ENCODE data around the gene NUP93.

NUP93 gene

GRCh38 chr16:56869513-56870275 is 139.8 kb downstream of the NUP93 start:
- TF ChIP-seq JUND (IDR thresholded peaks at IDR 0.05; ENCODE audit: low read depth), result no peak
- DNase-seq (ENCODE audit: low read depth in 1 of 2, low spot score in 1 of 2), result peak in 1 of 2 experiments; percentile 26
- in situ Hi-C loops (cut with HindIII; ENCODE audit: low pct_unique_long_range_greater_than_20kb, low sequenced_read_pairs), result no loop called here

- DNase-seq (ENCODE audit: low read depth in 1 of 2, low spot score in 1 of 2), result no peak
- in situ Hi-C loops (cut with HindIII; ENCODE audit: low pct_unique_long_range_greater_than_20kb, low sequenced_read_pairs), result no loop called here
- no peak for TF ChIP-seq JUND (IDR thresholded peaks at IDR 0.05; ENCODE audit: low read depth)
Observed at GRCh38 chr16:56870276-56870888, 140.5 kb downstream of the NUP93 start.

- DNase-seq (ENCODE audit: low read depth in 1 of 2, low spot score in 1 of 2), result peak in 1 of 2 experiments; percentile 52
- in situ Hi-C loops (cut with HindIII; ENCODE audit: low pct_unique_long_range_greater_than_20kb, low sequenced_read_pairs), result no loop called here
- no peak for TF ChIP-seq JUND (IDR thresholded peaks at IDR 0.05; ENCODE audit: low read depth)
Observed at GRCh38 chr16:56871172-56871593, 141.3 kb downstream of the NUP93 start.

- in situ Hi-C loops (cut with HindIII; ENCODE audit: low pct_unique_long_range_greater_than_20kb, low sequenced_read_pairs), result no loop called here
- DNase-seq (ENCODE audit: low read depth in 1 of 2, low spot score in 1 of 2), result no peak
- TF ChIP-seq JUND (IDR thresholded peaks at IDR 0.05; ENCODE audit: low read depth), result no peak
Observed at GRCh38 chr16:56872863-56873391, 143.0 kb downstream of the NUP93 start.

- in situ Hi-C loops (cut with HindIII; ENCODE audit: low pct_unique_long_range_greater_than_20kb, low sequenced_read_pairs), result no loop called here
- TF ChIP-seq JUND (IDR thresholded peaks at IDR 0.05; ENCODE audit: low read depth), result no peak
- peak; percentile 26 to 55 for DNase-seq (ENCODE audit: low read depth in 1 of 2, low spot score in 1 of 2)
Observed at GRCh38 chr16:56874800-56875199, 144.9 kb downstream of the NUP93 start.

GRCh38 chr16:56876048-56876447 is 146.1 kb downstream of the NUP93 start:
- in situ Hi-C loops (cut with HindIII; ENCODE audit: low pct_unique_long_range_greater_than_20kb, low sequenced_read_pairs), result no loop called here

GRCh38 chr16:56877486-56878182 is 147.7 kb downstream of the NUP93 start:
- in situ Hi-C loops (cut with HindIII; ENCODE audit: low pct_unique_long_range_greater_than_20kb, low sequenced_read_pairs), result no loop called here
- no peak for TF ChIP-seq JUND (IDR thresholded peaks at IDR 0.05; ENCODE audit: low read depth)
- DNase-seq (ENCODE audit: low read depth in 1 of 2, low spot score in 1 of 2), result no peak

More at GRCh38 chr16:56876048-56876447, 146.1 kb downstream of the NUP93 start:
- TF ChIP-seq JUND (IDR thresholded peaks at IDR 0.05; ENCODE audit: low read depth), result no peak
- DNase-seq (ENCODE audit: low read depth in 1 of 2, low spot score in 1 of 2), result no peak

- in situ Hi-C loops (cut with HindIII; ENCODE audit: low pct_unique_long_range_greater_than_20kb, low sequenced_read_pairs), result no loop called here
- DNase-seq (ENCODE audit: low read depth in 1 of 2, low spot score in 1 of 2), result no peak
- no peak for TF ChIP-seq JUND (IDR thresholded peaks at IDR 0.05; ENCODE audit: low read depth)
Observed at GRCh38 chr16:56878282-56878854, 148.4 kb downstream of the NUP93 start.

GRCh38 chr16:56879276-56879675 is 149.3 kb downstream of the NUP93 start:
- no peak for TF ChIP-seq JUND (IDR thresholded peaks at IDR 0.05; ENCODE audit: low read depth)
- in situ Hi-C loops (cut with HindIII; ENCODE audit: low pct_unique_long_range_greater_than_20kb, low sequenced_read_pairs), result no loop called here
- DNase-seq (ENCODE audit: low read depth in 1 of 2, low spot score in 1 of 2), result no peak

- no peak for TF ChIP-seq JUND (IDR thresholded peaks at IDR 0.05; ENCODE audit: low read depth)
- no peak for DNase-seq (ENCODE audit: low read depth in 1 of 2, low spot score in 1 of 2)
- in situ Hi-C loops (cut with HindIII; ENCODE audit: low pct_unique_long_range_greater_than_20kb, low sequenced_read_pairs), result no loop called here
Observed at GRCh38 chr16:56880176-56880575, 150.2 kb downstream of the NUP93 start.

GRCh38 chr16:56880685-56881084 is 150.8 kb downstream of the NUP93 start:
- in situ Hi-C loops (cut with HindIII; ENCODE audit: low pct_unique_long_range_greater_than_20kb, low sequenced_read_pairs), result no loop called here
- TF ChIP-seq JUND (IDR thresholded peaks at IDR 0.05; ENCODE audit: low read depth), result no peak
- DNase-seq (ENCODE audit: low read depth in 1 of 2, low spot score in 1 of 2), result no peak

GRCh38 chr16:56882077-56882800 is 152.3 kb downstream of the NUP93 start:
- TF ChIP-seq JUND (IDR thresholded peaks at IDR 0.05; ENCODE audit: low read depth), result no peak

More at GRCh38 chr16:56882077-56882800, 152.3 kb downstream of the NUP93 start:
- no peak for DNase-seq (ENCODE audit: low read depth in 1 of 2, low spot score in 1 of 2)
- in situ Hi-C loops (cut with HindIII; ENCODE audit: low pct_unique_long_range_greater_than_20kb, low sequenced_read_pairs), result no loop called here
